Activated T-helper 1 cell treated with Interleukin-2 at 50 U/mL for 16 hours (primary cell): Measurements from ENCODE around the gene EPHB4.
"Not testable (repeated sequence)": the region's sequence is repeated elsewhere in the genome, so short reads cannot be mapped to it uniquely, and the experiment has no call there.

Experiments used
- DNase-seq: peaks from one replicate; pipeline ENCODE4 v3.0.0-alpha.2; 2020; ENCODE audit warnings: low read depth

Gene EPHB4

GRCh38 chr7:100785878-100786277 is 41.4 kb downstream of the EPHB4 start:
- no peak for DNase-seq

GRCh38 chr7:100783804-100784203 is 43.5 kb downstream of the EPHB4 start:
- DNase-seq = no peak

- DNase-seq = no peak
Measured at GRCh38 chr7:100781255-100781654, 46.1 kb downstream of the EPHB4 start.

GRCh38 chr7:100779359-100779758 is 48.0 kb downstream of the EPHB4 start:
- DNase-seq = no peak

GRCh38 chr7:100778061-100778621 is 49.2 kb downstream of the EPHB4 start:
- no peak for DNase-seq

- no peak for DNase-seq
Measured at GRCh38 chr7:100773491-100773890, 53.8 kb downstream of the EPHB4 start.

- DNase-seq = no peak
Measured at GRCh38 chr7:100768784-100769183, 58.5 kb downstream of the EPHB4 start.

GRCh38 chr7:100765250-100765649 is 62.1 kb downstream of the EPHB4 start:
- no peak for DNase-seq

GRCh38 chr7:100764841-100765240 is 62.5 kb downstream of the EPHB4 start:
- no peak for DNase-seq

GRCh38 chr7:100763556-100764140 is 63.7 kb downstream of the EPHB4 start:
- DNase-seq = no peak

GRCh38 chr7:100762841-100763240 is 64.5 kb downstream of the EPHB4 start:
- DNase-seq = not testable (repeated sequence)

GRCh38 chr7:100759357-100760171 is 67.8 kb downstream of the EPHB4 start:
- no peak for DNase-seq

GRCh38 chr7:100753750-100754149 is 73.6 kb downstream of the EPHB4 start:
- no peak for DNase-seq

GRCh38 chr7:100752994-100753393 is 74.3 kb downstream of the EPHB4 start:
- no peak for DNase-seq
